IPS-20b (cell line): ENCODE results near the gene SSTR5.

Experiments
- H3K27ac ChIP-seq: one replicate; pipeline ENCODE4 v1.5.1; 2013; ENCODE audit warnings: low read length
- H3K27me3 ChIP-seq: 2 replicates; pipeline ENCODE4 v1.6.1; 2013; ENCODE audit warnings: mild to moderate bottlenecking, low read length, inconsistent platforms; ENCODE audit not compliant: insufficient read depth
- H3K36me3 ChIP-seq: 2 replicates; pipeline ENCODE4 v1.6.1; 2013; ENCODE audit warnings: low read depth, mild to moderate bottlenecking, inconsistent platforms, low read length, moderate library complexity; ENCODE audit not compliant: insufficient read depth
- H3K4me1 ChIP-seq: 2 replicates; pipeline ENCODE4 v1.6.1; 2013; ENCODE audit warnings: mild to moderate bottlenecking, control low read depth, inconsistent platforms, low read length, moderate library complexity; ENCODE audit not compliant: insufficient read depth
- H3K4me3 ChIP-seq: 2 replicates; pipeline ENCODE4 v1.5.1; 2013; ENCODE audit warnings: mild to moderate bottlenecking, low read length, inconsistent platforms
- H3K9ac ChIP-seq: 2 replicates; pipeline ENCODE4 v1.6.1; 2013; ENCODE audit warnings: low read depth, mild to moderate bottlenecking, inconsistent platforms, low read length, moderate library complexity
- H3K9me3 ChIP-seq: 2 replicates; pipeline ENCODE4 v1.6.1; 2013; ENCODE audit warnings: mild to moderate bottlenecking, low read depth, low read length, inconsistent platforms; ENCODE audit not compliant: insufficient read depth

Gene SSTR5

GRCh38 chr16:1106659-1107058 lies 34.1 kb downstream of the SSTR5 start:
- no peak overlapping the region for H3K4me3 ChIP-seq
- H3K4me1 ChIP-seq, result no peaks in the 10 kb centered on the region
- H3K27me3 ChIP-seq, result peaks cover 43% of the 10 kb centered on the region
- H3K9ac ChIP-seq, result no peak overlapping the region
- H3K27ac ChIP-seq, result no peak overlapping the region
- H3K36me3 ChIP-seq, result no peaks in the 10 kb centered on the region
- no peaks in the 10 kb centered on the region for H3K9me3 ChIP-seq

GRCh38 chr16:1107141-1107540 lies 34.6 kb downstream of the SSTR5 start:
- H3K36me3 ChIP-seq, result no peaks in the 10 kb centered on the region
- no peaks in the 10 kb centered on the region for H3K9me3 ChIP-seq
- H3K4me3 ChIP-seq, result no peak overlapping the region
- H3K4me1 ChIP-seq, result no peaks in the 10 kb centered on the region
- no peak overlapping the region for H3K9ac ChIP-seq
- no peak overlapping the region for H3K27ac ChIP-seq
- peaks cover 47% of the 10 kb centered on the region for H3K27me3 ChIP-seq

- H3K9ac ChIP-seq, result no peak overlapping the region
- H3K9me3 ChIP-seq, result no peaks in the 10 kb centered on the region
- H3K4me3 ChIP-seq, result no peak overlapping the region
- H3K27ac ChIP-seq, result no peak overlapping the region
- H3K36me3 ChIP-seq, result no peaks in the 10 kb centered on the region
- no peaks in the 10 kb centered on the region for H3K4me1 ChIP-seq
- peaks cover 47% of the 10 kb centered on the region for H3K27me3 ChIP-seq
Observed at GRCh38 chr16:1107731-1108130, 35.2 kb downstream of the SSTR5 start.

- Histone ChIP-seq H3K4me3 (no peak overlapping the region), H3K27me3 (peaks cover 42% of the 10 kb centered on the region), H3K9ac (no peak overlapping the region), H3K27ac (no peak overlapping the region), H3K4me1 (no peaks in the 10 kb centered on the region), H3K9me3 (no peaks in the 10 kb centered on the region), H3K36me3 (no peaks in the 10 kb centered on the region)
Observed at GRCh38 chr16:1108299-1109252, 36.0 kb downstream of the SSTR5 start.

GRCh38 chr16:1109648-1110047 lies 37.1 kb downstream of the SSTR5 start:
- H3K9ac ChIP-seq, result no peak overlapping the region
- no peak overlapping the region for H3K27ac ChIP-seq
- H3K27me3 ChIP-seq, result peaks cover 33% of the 10 kb centered on the region
- no peaks in the 10 kb centered on the region for H3K9me3 ChIP-seq
- no peaks in the 10 kb centered on the region for H3K4me1 ChIP-seq
- no peaks in the 10 kb centered on the region for H3K36me3 ChIP-seq
- H3K4me3 ChIP-seq, result no peak overlapping the region

GRCh38 chr16:1112506-1113184 lies 40.1 kb downstream of the SSTR5 start:
- Histone ChIP-seq H3K36me3 (no peaks in the 10 kb centered on the region), H3K27me3 (peaks cover 30% of the 10 kb centered on the region), H3K4me3 (no peak overlapping the region), H3K4me1 (no peaks in the 10 kb centered on the region), H3K9me3 (no peaks in the 10 kb centered on the region), H3K9ac (no peak overlapping the region), H3K27ac (no peak overlapping the region)

GRCh38 chr16:1113489-1113888 lies 40.9 kb downstream of the SSTR5 start:
- H3K27me3 ChIP-seq, result peaks cover 27% of the 10 kb centered on the region
- H3K4me3 ChIP-seq, result no peak overlapping the region
- H3K9ac ChIP-seq, result no peak overlapping the region
- no peaks in the 10 kb centered on the region for H3K9me3 ChIP-seq
- H3K27ac ChIP-seq, result no peak overlapping the region
- H3K36me3 ChIP-seq, result no peaks in the 10 kb centered on the region
- H3K4me1 ChIP-seq, result no peaks in the 10 kb centered on the region

- peaks cover 23% of the 10 kb centered on the region for H3K27me3 ChIP-seq
- H3K4me1 ChIP-seq, result no peaks in the 10 kb centered on the region
- H3K9me3 ChIP-seq, result no peaks in the 10 kb centered on the region
- no peak overlapping the region for H3K27ac ChIP-seq
- no peak overlapping the region for H3K9ac ChIP-seq
- H3K4me3 ChIP-seq, result no peak overlapping the region
- H3K36me3 ChIP-seq, result no peaks in the 10 kb centered on the region
Observed at GRCh38 chr16:1113889-1114526, 41.5 kb downstream of the SSTR5 start.

GRCh38 chr16:1116693-1117077 lies 44.1 kb downstream of the SSTR5 start:
- no peaks in the 10 kb centered on the region for H3K36me3 ChIP-seq
- no peak overlapping the region for H3K27ac ChIP-seq
- no peak overlapping the region for H3K4me3 ChIP-seq
- no peaks in the 10 kb centered on the region for H3K9me3 ChIP-seq
- H3K4me1 ChIP-seq, result no peaks in the 10 kb centered on the region
- H3K27me3 ChIP-seq, result peaks cover 4% of the 10 kb centered on the region; the same call in 1 of the 2 replicates
- no peak overlapping the region for H3K9ac ChIP-seq

GRCh38 chr16:1117176-1117900 lies 44.8 kb downstream of the SSTR5 start:
- no peak overlapping the region for H3K27ac ChIP-seq
- H3K4me1 ChIP-seq, result no peaks in the 10 kb centered on the region
- no peaks in the 10 kb centered on the region for H3K9me3 ChIP-seq
- no peak overlapping the region for H3K9ac ChIP-seq
- H3K27me3 ChIP-seq, result no peaks in the 10 kb centered on the region; the same call in 1 of the 2 replicates
- no peak overlapping the region for H3K4me3 ChIP-seq
- no peaks in the 10 kb centered on the region for H3K36me3 ChIP-seq

GRCh38 chr16:1117926-1118325 lies 45.4 kb downstream of the SSTR5 start:
- Histone ChIP-seq H3K27ac (no peak overlapping the region), H3K36me3 (no peaks in the 10 kb centered on the region), H3K4me3 (no peak overlapping the region), H3K4me1 (no peaks in the 10 kb centered on the region), H3K9ac (no peak overlapping the region), H3K9me3 (no peaks in the 10 kb centered on the region), H3K27me3 (no peaks in the 10 kb centered on the region)
